ENCODE measurements around the gene OPRM1. TPM values are rescaled to one million over a fixed set of nuclear protein-coding genes. Genes with fewer than 3 reads are reported as not detected.
"Not testable (repeated sequence)": the region's sequence is repeated elsewhere in the genome, so short reads cannot be mapped to it uniquely, and the experiment has no call there.

The OPRM1 gene
- total RNA-seq, 1 donor from 2014 or later, result not detected

DNA sequence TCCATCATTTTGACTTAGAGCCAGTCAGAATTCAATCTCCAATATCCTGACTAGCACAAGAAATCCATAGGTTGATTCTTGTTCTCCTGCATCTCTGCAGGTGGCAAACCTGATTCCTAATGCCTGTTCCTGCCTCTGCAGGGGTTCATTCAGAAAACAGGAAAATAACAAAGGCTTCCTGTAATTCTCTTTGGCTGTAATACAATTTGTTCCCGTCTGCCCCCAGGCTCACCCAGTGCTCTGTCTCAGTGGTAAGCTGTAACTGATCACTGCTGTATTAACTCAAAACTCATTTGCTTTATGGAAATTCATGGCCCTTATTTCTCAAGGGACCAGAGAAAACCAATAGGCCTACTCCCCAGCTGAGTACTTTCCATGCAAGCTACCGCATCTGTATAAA, 88.6 kb downstream of the OPRM1 start:
- no peak for ATAC-seq
- intact Hi-C loops (cut with DNase I), result no loop called here
- DNase-seq (ENCODE audit: missing footprints), result no peak

DNA sequence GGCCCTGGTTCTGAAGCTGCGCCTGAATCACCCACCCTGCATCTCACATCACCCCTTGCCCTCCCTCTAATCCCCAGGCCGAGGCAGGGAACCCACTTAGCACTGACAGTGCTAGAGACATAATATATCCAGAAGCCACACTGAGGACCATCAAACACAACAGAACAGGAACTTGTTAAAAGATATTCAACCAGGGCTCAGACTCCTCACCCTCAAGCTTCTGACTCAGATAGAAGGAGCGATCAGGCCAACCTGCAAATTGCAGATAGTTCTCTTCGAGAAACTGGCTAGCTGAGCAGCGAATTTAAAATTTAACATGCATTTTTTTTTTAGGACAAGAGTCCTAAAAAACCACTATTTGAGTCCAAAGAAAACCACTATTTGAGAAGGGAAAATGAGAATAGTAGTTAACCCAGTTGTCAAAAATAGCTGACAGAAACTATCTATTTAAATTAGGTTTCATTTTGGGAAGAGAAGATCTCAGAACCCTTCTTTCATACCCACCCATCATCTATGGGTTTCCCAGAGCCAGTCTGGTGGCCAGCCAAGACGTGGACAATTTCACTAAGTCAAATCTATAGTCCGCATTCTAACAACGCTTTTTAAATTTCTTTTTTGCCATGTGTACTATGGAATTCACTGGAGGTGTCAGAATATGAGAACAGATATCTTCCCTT, 95.6 kb downstream of the OPRM1 start:
- DNase-seq (ENCODE audit: missing footprints), result no peak
- intact Hi-C loops (cut with DNase I), result no loop called here
- ATAC-seq, result no peak

- ATAC-seq (no peak), DNase-seq (ENCODE audit: missing footprints) (no peak)
- intact Hi-C loops (cut with DNase I), result no loop called here
Observed at GRCh38 chr6:154138793-154139192, 99.8 kb downstream of the OPRM1 start.

- intact Hi-C loops (cut with DNase I), result no loop called here
- DNase-seq (ENCODE audit: missing footprints) (no peak), ATAC-seq (no peak)
Observed at GRCh38 chr6:154139892-154140291, 100.9 kb downstream of the OPRM1 start.

DNA sequence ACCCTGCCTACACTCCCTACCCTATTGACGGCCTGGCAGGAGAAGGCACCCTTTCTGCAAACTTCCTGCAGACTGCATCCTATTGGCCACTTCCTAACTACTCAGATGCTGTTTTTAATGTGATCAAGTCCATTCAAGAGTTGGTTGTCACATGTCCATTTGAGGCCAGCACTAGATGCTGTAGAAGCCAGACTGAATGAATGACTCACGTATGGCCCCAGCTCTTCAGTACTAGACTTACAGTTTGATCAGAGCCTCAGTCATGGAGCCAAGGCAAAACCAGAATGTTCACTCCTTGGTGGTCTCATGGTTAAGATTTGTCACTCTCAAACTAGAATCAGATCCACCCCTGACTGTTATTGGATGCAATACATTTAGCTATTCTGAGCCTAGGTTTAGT, 101.7 kb downstream of the OPRM1 start:
- DNase-seq (ENCODE audit: missing footprints) (no peak), ATAC-seq (no peak)
- intact Hi-C loops (cut with DNase I), result no loop called here

DNA sequence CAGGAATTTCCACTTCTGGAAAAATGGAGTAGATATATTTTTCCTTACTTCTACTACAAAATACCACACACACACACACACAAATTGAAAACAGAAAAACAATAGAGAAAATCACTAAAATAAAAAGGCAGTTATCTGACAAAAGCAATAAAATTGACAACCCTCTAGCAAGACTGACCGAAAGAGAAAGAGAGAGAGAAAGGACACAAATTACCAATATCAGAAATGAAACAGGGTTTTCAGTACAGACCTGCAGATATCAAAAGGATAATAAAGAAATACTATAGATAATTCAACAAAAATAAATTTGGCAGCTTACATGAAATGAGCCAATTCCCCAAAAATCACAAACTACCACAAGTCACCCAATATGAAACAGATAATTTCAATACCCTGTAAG, 104.7 kb downstream of the OPRM1 start:
- intact Hi-C loops (cut with DNase I), result no loop called here
- ATAC-seq, result no peak
- DNase-seq (ENCODE audit: missing footprints), result no peak

GRCh38 chr6:154154389-154154967, 115.4 kb downstream of the OPRM1 start:
- DNase-seq (ENCODE audit: missing footprints) (no peak), ATAC-seq (no peak)
- intact Hi-C loops (cut with DNase I), result loop anchor here (1.0 to 10.0 kb wide), 3 partner anchors 123 to 520 kb away; no protein-coding TSS in a partner anchor

- ATAC-seq, result peak; percentile 60
Observed at GRCh38 chr6:154156135-154156896, 117.3 kb downstream of the OPRM1 start.

GRCh38 chr6:154157082-154157481, 118.0 kb downstream of the OPRM1 start:
- DNase-seq (ENCODE audit: missing footprints), result no peak
- intact Hi-C loops (cut with DNase I), result loop anchor here (2.0 to 10.0 kb wide), 4 partner anchors 212 to 518 kb away; no protein-coding TSS in a partner anchor
- no peak for ATAC-seq

More at GRCh38 chr6:154156135-154156896, 117.3 kb downstream of the OPRM1 start:
- intact Hi-C loops (cut with DNase I), result loop anchor here (2.0 to 10.0 kb wide), 4 partner anchors 212 to 518 kb away; no protein-coding TSS in a partner anchor
- DNase-seq (ENCODE audit: missing footprints), result no peak

DNA sequence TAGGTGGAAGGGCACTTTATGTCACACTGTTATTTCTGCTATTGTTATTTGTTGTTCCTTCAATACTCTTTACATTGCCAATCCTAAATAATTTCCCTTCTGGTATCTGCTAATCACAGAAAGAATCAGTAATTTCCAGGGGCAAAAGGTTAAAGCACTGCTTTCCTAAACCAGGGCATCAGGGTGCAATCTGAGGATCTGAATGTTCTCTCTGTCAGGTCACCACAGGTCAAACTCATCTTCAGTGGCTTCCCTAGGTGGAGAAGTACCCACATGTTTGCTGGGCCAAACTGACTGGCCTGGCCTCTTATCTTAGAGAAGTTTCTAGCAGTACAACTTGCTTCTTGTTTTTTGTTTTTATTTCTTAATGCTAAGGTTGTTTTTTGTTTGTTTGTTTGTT, 118.7 kb downstream of the OPRM1 start:
- ATAC-seq (no peak), DNase-seq (ENCODE audit: missing footprints) (no peak)
- intact Hi-C loops (cut with DNase I), result loop anchor here (2.0 to 10.0 kb wide), 4 partner anchors 211 to 517 kb away; no protein-coding TSS in a partner anchor

DNA sequence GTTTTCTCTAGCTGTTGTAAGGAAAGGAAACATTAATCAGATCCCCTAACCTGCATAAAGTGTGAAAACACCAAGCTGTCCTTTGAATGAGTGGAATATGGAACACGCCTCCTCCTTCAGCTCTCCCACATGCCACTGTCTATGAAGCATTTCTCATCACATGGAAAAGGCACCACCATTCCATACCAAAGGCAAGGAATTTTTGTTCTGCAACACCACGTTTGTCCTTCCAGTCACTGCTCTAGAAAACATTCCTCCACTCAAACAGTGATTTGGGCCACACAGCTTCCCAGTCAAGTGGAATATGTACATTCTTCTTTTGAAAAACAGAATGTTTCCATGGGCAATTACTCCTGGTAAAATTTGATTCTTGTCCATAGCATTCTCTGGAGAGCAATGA, 120.1 kb downstream of the OPRM1 start:
- ATAC-seq, result no peak
- intact Hi-C loops (cut with DNase I), result loop anchor here (5.0 to 10.0 kb wide), 3 partner anchors 246 to 516 kb away; no protein-coding TSS in a partner anchor
- DNase-seq (ENCODE audit: missing footprints), result no peak

- intact Hi-C loops (cut with DNase I), result no loop called here
- no peak for DNase-seq (ENCODE audit: missing footprints)
- ATAC-seq, result no peak
Observed at GRCh38 chr6:154161689-154162088, 122.6 kb downstream of the OPRM1 start.

GRCh38 chr6:154164397-154164796, 125.4 kb downstream of the OPRM1 start:
- DNase-seq (ENCODE audit: missing footprints) (no peak), ATAC-seq (peak; percentile 61)
- intact Hi-C loops (cut with DNase I), result no loop called here

GRCh38 chr6:154165478-154165877, 126.4 kb downstream of the OPRM1 start:
- ATAC-seq (no peak), DNase-seq (ENCODE audit: missing footprints) (no peak)
- intact Hi-C loops (cut with DNase I), result no loop called here

DNA sequence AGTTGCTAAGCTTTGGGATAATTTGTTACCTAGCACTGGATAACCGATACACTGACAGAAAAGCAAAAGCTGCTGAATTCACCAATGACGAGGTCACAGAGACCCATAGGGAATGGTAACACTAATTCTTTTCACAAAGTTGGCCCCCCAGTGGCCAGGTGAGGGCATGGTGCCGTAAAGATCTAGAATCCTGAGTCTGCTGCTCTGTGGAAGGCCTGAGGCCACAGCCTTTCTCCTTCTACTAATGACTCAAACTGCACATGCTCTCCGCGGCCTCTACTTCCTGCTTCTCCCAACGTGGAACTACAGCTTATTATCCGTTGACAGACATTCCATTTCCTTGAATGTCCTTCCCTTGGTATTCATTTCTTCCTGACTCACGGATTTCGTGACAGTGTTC, 127.1 kb downstream of the OPRM1 start:
- intact Hi-C loops (cut with DNase I), result no loop called here
- ATAC-seq, result no peak
- no peak for DNase-seq (ENCODE audit: missing footprints)

- ATAC-seq (peak; percentile 62), DNase-seq (ENCODE audit: missing footprints) (no peak)
- intact Hi-C loops (cut with DNase I), result no loop called here
Observed at GRCh38 chr6:154167126-154167525, 128.1 kb downstream of the OPRM1 start.

DNA sequence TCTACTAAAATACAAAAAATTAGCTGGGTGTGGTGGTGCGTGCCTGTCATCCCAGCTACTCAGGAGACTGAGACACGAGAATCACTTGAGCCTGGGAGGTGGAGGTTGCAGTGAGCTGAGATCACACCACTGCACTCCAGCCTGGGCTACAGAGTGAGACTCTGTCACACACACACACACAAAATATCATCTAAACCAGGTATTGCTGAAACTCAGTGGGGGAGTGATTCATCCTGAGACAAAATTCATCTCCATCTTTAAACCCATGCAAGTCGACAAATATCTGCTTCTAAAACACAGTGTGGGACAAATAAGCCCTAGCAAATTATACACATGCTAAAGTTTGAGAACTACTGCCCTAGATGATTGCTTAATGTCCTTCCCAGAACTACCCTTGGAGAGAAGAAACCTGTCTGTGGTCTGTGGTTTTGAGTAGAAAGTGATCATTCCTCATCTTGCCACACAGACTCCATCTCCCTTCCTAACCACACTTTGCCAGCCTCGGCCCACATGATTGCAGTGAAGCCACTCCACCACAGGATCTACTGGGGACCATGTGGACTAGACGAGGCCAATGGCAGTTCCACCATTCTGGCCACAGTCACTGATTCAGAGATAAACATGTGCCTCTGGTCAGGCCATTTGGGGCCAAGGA, 130.3 kb downstream of the OPRM1 start:
- ATAC-seq (no peak), DNase-seq (ENCODE audit: missing footprints) (no peak)
- intact Hi-C loops (cut with DNase I), result no loop called here

DNA sequence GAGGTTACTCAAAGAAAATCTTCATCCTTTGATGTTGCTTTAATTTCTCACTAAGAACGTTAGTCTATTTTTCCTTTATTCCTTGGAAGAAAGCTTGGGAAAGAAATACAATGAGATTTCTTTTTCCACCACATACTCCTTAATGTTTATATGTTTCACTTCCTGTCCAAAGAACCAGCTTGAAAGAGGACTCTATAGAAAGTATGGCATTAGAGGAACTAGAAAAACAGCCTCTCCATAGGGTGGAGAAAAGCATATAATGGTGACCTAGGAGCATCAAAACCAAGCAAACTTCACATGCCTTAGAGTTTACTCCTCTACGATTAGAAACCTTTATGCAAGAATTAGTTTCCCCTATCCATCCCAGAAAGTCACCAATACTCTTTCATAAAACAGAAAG, 131.1 kb downstream of the OPRM1 start:
- ATAC-seq (no peak), DNase-seq (ENCODE audit: missing footprints) (no peak)
- intact Hi-C loops (cut with DNase I), result no loop called here

- ATAC-seq; intact Hi-C loops (cut with DNase I); DNase-seq (ENCODE audit: missing footprints): not testable (repeated sequence)
Observed at GRCh38 chr6:154172393-154172792, 133.4 kb downstream of the OPRM1 start.

Data from Right ventricle myocardium inferior (tissue), 1 donor.